Gastrocnemius medialis (tissue), 4 donors: ENCODE data around the gene RIMBP2.

Experiments used
- POLR2A ChIP-seq, 2 donors: fragments of 450-650 bp; IDR thresholded peaks; one replicate each; pipeline ENCODE4 v1.6.1; 2017; ENCODE audit warnings: antibody characterized with exemption in 2 of 2, mild to moderate bottlenecking in 2 of 2, moderate library complexity in 2 of 2
- TF ChIP-seq, protein P1 (sequence below), 5 experiments: fragments of 450-650 bp in 3 of 5; fragments of 200-600 bp in 2 of 5; sonication (generic) in 2 of 5; IDR thresholded peaks in 4 of 5; conservative IDR thresholded peaks in 1 of 5; 1 replicate in 4 of 5; 2 replicates in 1 of 5; pipeline ENCODE4 v1.5.1; 2016 to 2019; ENCODE audit warnings: antibody characterized with exemption in 5 of 5, mild to moderate bottlenecking in 3 of 5, moderate library complexity in 3 of 5

GRCh38 chr12:130459916-130460315 is 256.2 kb downstream of the RIMBP2 start:
- TF ChIP-seq, protein P1, sequence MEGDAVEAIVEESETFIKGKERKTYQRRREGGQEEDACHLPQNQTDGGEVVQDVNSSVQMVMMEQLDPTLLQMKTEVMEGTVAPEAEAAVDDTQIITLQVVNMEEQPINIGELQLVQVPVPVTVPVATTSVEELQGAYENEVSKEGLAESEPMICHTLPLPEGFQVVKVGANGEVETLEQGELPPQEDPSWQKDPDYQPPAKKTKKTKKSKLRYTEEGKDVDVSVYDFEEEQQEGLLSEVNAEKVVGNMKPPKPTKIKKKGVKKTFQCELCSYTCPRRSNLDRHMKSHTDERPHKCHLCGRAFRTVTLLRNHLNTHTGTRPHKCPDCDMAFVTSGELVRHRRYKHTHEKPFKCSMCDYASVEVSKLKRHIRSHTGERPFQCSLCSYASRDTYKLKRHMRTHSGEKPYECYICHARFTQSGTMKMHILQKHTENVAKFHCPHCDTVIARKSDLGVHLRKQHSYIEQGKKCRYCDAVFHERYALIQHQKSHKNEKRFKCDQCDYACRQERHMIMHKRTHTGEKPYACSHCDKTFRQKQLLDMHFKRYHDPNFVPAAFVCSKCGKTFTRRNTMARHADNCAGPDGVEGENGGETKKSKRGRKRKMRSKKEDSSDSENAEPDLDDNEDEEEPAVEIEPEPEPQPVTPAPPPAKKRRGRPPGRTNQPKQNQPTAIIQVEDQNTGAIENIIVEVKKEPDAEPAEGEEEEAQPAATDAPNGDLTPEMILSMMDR (IDR thresholded peaks at IDR 0.05 in 4 of 5, conservative IDR thresholded peaks at IDR 0.05 in 1 of 5): no peak
- no peak for TF ChIP-seq POLR2A (IDR thresholded peaks at IDR 0.05)
